ENCODE measurements around the gene PIGR. TPM values are rescaled to one million over a fixed set of nuclear protein-coding genes. Genes with fewer than 3 reads are reported as not detected.

PIGR gene
- total RNA-seq, 2 experiments from 2014 or later, result 0.07 TPM; not detected in 1

Other genes with a start within 250 kb of the PIGR start
- not detected for gene IL19, start 175.7 kb downstream of the PIGR start, total RNA-seq
- gene IL10, start 174.0 kb downstream of the PIGR start, total RNA-seq, result under 1 TPM in 1 of 2 experiments, not detected in 1; 0.32 TPM
- gene IL20, start 80.8 kb downstream of the PIGR start, total RNA-seq, result not detected
- gene IL24, start 49.0 kb downstream of the PIGR start, total RNA-seq, result under 1 TPM; 0.54 to 0.81 TPM
- 10 to 100 TPM; 49.4 to 51.7 TPM for gene FCMR, start 24.5 kb downstream of the PIGR start, total RNA-seq
- gene FCAMR, start 24.0 kb upstream of the PIGR start, total RNA-seq, result not detected
- under 1 TPM; 0.07 to 0.13 TPM for gene C1orf116, start 86.3 kb upstream of the PIGR start, total RNA-seq
- gene YOD1, start 104.7 kb upstream of the PIGR start, total RNA-seq, result 1 to 10 TPM; 7.4 to 7.5 TPM
- gene PFKFB2, start 106.8 kb upstream of the PIGR start, total RNA-seq, result 1 to 10 TPM; 3.5 to 4.3 TPM
- gene C4BPB, start 142.4 kb upstream of the PIGR start, total RNA-seq, result 1 to 10 TPM; 2.1 to 2.2 TPM
- gene C4BPA, start 157.8 kb upstream of the PIGR start, total RNA-seq, result not detected

Data from activated CD8-positive, alpha-beta T cell treated with anti-CD3 and anti-CD28 coated beads for 36 hours (primary cell).